Ureter (tissue), 1 donor: ENCODE results near the gene EZH1. TPM values are rescaled to one million over a fixed set of nuclear protein-coding genes. Genes with fewer than 3 reads are reported as not detected.

Experiments used
- DNase-seq: peaks from one replicate; pipeline ENCODE4 v3.0.0-alpha.2; 2020; ENCODE audit warnings: low spot score
- total RNA-seq: library from RNA; stranded (reverse); gene quantifications from one replicate; pipeline ENCODE4 v1.2.4, GENCODE V29; 2023
- donor health status: DM: yes; HTN: yes; CAD: no.

Gene EZH1
- total RNA-seq, result 45.7 TPM

DNA sequence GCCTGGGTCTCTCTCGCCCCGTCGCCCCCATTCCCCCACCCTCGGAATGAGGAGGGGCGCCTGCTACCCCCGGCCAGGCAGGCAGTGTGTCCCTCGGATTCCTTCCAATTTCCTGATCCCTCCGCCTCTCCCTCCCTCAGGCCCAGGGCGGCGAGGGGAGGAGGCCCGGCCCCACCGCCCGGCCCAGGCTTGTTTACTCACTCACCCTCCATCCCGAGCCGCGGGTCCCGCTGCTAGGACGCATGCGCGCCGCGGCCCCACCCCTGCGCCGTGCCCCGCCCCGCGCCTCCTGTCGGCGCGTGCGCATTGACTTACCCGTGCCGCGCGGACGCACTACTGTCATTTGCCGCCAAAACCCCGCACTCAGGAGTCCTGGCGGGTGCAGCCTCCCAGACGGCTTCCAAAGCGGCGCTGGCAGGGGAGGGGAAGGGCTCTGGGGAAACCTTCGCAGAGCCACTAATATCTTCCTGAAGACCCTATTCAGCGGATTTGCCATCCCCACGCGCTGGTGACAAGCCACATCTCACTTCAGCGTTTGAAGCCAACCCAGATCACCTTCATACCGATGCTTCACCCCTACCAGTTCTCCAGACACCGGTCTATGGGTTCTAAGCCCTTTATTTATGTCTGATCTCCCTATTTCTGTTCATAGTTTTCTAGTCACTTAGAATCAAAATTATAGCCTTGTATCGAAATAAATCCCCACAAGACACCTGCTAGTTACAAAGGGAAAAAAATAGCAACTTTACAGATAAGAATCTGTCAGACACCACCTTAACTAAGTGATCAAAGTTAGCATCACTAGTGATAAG lies at the start of gene EZH1:
Gene EZH1, minus strand, starts transcription at position 235 of the 812 bp plus-strand sequence. CDS start 16,099 bp downstream, outside the sequence.
- peak; percentile 90 for DNase-seq

DNA sequence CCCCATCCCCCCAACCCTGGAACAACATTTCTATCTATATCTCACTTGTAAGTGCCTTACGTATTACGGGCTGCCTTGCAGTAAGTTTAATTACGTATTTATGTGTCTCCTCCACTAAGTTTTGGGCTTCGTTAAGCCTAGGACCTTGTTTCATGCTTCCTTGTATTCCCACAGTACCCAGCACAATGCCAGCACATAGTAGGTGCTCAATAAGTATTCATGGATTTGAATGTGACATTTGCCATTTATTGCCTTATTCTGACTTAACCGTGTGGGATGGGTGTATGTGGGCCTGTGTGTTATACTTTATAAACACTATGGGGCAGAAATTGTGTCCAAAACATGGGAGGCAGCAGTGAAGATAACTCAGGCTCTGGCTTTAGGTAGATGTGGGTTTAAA lies 47.7 kb upstream of the EZH1 start:
- no peak for DNase-seq

DNA sequence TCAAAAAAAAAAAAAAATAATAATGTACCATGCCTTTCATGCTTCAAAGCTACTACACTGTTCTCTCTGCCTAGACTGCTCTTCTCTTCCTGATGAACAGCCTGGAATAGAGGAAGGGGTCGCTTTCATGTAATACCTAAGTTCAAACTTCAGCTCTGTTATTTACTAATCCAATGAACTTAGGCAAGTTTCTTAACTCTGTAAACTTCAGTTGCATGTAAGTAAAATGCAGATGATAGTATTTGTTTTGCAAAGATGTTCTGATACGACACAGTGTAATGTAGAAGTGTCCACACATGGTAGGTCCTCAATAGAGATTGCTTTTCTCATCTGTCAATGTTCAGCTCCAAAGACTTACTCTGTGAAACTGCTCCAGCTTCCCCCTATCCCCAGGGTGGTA lies 47.1 kb upstream of the EZH1 start:
- DNase-seq, result no peak

DNA sequence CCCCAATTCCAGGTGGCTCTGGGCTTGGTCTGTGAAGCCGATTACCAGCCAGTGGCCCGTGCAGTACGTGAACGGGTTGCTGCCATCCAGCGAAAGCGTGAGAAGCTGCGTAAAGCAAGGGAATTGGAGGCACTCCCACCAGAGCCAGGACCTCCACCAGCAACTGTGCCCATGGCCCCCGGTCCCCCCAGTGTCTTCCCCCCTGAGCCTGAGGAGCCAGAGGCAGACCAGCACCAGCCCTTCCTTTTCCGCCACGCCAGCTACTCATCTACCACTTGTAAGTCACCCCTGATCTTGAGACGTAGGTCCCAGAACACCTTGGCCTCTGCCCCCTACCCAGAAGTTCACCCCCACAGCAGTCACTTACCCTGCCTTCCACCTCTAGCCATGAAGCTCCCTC lies 42.4 kb upstream of the EZH1 start:
- no peak for DNase-seq

DNA sequence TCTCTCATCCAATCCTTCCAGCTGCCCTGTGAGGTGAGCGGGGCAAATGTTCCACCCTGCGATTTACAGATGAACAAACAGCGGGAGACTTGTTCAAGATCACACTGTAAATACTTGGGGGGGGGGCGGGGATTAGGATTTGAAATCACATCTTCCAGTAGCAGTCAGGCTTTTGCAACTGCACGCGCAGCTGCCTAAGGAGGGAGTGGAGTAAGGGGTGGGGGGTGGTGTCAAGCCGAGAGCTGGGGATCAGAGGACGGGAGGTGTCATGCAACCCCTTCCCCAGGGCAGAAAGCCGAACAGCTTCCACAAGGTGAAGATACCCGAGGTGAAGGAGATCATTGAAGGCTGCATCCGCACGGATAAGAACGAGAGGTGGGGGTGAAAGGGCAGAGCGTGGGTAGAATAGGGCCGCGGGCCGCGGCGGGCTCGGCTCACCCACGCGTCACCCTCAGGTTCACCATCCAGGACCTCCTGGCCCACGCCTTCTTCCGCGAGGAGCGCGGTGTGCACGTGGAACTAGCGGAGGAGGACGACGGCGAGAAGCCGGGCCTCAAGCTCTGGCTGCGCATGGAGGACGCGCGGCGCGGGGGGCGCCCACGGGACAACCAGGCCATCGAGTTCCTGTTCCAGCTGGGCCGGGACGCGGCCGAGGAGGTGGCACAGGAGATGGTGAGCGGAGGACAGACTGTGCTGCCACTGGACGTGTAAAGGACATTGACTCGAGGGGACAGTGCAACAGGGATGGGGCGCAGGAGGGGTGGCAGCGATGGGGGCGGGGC lies 40.2 kb upstream of the EZH1 start:
- no peak for DNase-seq

DNA sequence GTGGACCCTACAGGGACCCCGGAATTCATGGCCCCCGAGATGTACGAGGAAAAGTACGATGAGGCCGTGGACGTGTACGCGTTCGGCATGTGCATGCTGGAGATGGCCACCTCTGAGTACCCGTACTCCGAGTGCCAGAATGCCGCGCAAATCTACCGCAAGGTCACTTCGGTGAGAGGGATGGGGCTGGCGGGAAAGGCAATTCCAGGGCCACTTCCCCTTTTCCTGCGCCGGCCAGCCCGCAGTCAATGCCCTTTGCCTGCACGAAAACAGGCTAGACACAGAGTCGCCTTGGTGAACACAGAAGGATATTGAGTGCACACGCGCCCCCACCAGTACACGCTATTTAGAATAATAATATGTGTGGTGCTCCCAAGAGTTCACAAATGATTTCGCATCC lies 39.6 kb upstream of the EZH1 start:
- DNase-seq, result no peak

DNA sequence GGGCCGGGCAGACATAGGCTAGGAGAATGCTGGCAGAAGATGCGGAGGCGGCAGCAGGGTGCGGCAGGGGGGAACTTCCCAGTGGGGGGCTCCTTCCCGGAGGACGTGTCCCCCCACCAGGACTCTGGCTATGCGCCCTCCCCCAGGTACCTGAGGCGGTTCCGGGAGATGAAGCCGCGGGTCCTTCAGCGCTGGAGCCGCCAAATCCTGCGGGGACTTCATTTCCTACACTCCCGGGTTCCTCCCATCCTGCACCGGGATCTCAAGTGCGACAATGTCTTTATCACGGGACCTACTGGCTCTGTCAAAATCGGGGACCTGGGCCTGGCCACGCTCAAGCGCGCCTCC lies 38.9 kb upstream of the EZH1 start:
- no peak for DNase-seq

DNA sequence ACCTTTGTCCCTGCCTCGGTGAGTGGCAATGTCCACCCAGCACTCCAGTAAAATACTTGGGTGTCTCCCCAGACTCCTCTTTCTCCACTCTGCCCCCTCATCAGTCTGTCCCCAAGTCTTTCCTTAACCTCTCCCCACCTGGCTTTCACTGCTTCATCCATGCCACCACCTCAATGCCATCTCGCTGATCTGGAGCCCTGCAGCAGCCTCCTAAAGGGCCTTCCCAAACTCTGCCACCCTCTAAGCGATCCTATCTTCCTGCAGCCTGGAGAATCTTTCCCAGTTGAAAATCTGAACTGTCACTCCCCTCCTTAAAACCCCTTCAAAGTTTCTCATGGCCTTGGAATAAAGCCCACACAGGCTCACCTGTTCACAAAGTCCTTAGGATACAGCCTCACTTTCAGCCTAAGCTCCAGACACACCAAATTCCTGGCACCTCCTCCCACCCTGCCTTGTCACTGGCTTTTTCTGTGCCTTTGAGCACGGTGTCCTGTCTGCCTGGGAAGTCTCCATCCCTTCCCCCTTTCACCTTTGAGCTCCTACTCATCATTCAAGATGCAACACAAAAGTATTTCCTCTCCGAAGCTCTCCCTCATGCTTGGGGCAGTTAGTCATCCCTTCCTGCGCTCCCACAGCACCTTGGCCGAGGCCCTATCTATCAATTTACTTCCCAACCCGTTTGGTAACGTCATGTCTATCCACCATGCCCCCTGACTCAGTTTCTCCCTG lies 38.4 kb upstream of the EZH1 start:
- no peak for DNase-seq

DNA sequence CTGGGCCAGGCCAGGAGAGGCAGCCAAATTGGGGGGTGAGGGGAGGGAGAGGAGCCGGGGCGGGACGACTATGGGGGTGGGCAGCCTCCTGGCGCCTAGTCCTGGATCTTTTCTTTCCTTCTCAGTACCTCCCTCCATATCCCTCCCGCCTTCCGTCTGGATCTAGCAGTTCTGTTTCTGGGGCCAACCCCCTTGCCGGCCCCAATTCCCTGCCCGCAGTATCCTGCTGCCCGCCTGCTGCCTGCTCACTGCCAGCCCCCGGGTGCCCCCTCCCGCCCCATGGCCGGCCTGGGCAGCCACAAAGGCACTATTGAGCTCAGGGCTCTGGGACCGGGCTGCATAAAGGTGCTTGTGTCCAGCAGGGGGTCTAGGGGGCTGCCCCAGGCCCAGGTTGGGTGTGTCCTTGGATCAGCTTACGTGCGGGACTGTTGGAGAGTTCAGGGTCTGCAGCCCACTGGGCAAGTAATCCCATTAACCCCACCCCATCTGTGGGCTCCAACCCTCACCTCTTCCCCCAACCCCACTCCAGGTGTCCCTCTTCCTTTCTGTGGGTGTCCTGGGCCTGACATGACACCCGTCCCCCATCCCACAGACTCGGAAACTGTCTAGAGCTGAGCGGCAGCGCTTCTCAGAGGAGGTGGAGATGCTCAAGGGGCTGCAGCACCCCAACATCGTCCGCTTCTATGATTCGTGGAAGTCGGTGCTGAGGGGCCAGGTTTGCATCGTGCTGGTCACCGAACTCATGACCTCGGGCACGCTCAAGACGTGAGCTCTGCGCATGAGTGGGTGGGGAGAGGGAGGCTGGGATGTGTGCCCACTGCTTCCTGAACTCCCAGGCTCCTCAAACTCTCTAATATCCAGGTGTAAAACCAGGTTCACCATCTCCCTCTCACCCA lies 37.6 kb upstream of the EZH1 start:
- no peak for DNase-seq

DNA sequence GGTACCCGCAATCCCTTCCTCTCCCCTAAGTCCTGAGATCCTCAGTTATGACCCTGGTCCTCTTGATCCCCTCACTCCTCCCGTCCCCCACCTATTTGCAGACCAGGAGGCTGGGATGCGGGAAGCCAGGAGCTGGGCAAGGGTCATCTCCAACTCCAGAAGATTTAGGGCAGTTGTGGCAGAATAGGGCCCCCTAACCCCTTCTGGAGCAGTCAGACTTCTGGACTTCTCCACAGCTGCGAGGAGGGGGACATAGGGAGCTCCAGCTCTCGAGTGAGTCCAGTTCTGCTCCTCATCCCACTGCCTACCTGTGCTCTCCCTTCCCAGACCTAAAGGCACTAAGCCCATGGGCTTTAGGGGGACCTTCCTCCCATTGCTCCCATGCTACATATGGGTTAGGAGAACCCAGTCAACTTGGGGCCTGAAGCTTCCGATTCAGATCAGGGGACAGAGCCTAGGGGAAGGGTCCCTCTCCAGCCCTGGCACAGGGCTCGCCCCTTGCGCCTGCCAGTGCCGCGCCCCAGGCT lies 36.9 kb upstream of the EZH1 start:
- DNase-seq, result no peak

DNA sequence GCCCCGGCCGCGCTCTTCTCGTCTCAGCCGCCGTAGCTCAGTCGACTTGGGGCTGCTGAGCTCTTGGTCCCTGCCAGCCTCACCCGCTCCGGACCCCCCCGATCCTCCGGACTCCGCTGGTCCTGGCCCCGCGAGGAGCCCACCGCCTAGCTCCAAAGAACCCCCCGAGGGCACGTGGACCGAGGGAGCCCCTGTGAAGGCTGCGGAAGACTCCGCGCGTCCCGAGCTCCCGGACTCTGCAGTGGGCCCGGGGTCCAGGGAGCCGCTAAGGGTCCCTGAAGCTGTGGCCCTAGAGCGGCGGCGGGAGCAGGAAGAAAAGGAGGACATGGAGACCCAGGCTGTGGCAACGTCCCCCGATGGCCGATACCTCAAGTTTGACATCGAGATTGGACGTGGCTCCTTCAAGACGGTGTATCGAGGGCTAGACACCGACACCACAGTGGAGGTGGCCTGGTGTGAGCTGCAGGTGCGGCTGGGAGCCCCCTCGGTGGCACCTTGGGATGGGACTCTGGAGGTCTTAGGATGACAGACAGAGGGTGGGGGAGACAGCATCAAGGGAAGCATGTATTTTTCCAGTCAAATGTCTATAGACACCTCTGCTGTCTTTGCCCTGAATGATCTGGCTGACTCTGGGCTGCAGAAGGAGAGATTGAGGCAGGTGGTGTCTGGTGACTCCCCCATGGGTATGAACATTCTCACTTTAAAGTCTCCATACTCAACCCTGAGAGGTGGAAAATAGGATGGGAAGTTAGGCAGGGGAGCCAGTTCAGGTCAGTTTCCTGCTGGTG lies 36.2 kb upstream of the EZH1 start:
- no peak for DNase-seq

DNA sequence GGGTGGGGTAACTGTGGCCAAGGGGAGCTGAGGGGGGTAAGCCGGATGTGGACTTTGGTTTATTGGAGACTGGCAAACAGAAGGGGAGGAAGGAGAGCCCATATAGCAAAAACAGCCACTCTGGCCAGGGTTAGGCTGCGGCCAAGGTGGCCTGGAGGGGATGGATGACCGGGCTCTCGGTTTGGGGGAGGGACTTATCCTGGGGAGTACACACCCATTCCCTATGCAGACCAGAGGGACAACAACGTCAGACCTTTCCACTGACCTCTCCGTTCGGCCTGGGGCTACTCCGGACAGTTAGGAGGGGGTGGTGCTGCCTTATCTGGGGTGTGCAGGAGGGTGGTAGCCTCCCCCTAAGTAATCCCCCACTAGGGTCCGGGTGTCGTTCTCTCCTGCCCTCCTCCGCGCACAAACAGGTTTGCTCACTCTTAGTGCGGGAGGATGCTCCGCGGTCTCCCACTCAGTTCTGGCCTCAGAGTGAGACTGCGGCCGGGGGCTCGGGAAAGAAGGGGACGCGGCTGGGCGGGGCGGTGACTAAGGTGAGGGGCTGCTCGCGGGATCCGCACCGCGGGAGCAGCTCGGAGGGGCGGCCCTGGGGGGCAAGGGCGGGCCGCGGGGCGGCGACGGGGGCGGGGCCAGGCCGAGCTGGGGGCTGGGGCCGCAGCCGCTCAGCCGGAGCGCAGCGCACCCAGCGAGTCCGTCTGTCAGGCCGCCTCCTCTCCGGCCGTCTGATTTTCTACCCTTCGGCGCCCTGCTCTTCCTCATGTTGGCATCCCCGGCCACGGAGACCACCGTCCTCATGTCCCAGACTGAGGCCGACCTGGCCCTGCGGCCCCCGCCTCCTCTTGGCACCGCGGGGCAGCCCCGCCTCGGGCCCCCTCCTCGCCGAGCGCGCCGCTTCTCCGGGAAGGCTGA lies 35.4 kb upstream of the EZH1 start, which contains the start of gene WNK4:
Gene WNK4, plus strand, starts transcription at position 675 of the 915 bp plus-strand sequence. Its CDS starts 89 bp downstream, at position 764.
- no peak for DNase-seq

DNA sequence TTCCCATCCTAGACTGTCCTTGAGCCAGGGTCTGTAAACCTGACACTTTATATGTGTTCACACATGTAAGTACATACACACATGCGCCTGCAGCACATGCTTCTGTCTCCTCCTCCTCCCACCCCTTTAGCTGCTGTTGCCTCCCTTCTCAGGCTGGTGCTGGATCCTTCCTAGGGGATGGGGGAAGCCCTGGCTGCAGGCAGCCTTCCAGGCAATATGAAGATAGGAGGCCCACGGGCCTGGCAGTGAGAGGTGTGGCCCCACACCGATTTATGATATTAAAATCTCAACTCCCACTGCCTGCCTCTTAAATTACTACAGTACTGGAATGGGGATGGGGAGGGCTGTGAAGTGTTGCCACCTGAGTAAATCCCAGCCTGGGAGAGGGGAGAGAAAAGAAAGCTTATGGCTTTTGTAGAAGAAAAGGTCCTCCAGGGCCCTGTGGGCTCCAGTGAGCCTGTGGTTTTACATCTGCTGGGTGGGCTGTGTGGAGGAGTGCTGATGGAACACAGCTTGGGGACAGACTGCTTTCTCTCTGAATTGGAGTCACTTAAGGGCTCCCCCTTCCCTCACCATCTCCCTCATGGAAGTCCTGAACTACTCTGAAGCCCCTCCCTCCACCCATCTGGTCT lies 34.6 kb upstream of the EZH1 start:
- no peak for DNase-seq

DNA sequence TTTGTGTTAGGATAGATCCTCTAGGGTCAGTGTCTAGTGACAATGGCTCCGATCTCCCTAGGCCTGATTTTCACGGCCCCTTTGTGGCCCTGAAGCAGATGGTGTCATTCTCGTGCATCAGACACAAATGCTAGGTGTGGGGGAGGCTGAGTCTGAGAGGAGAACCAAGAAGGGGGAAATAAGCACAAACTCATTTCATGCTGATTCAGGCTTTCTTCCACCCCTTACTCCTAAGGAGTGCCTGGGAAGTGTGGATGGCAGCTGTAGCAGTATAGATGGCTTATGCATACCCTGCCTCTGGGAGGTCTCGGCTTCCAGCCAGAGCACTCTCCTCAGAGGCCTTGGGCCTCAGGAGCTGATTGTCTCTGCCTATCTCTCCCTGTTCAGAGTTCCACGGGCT lies 33.7 kb upstream of the EZH1 start:
- DNase-seq, result no peak

DNA sequence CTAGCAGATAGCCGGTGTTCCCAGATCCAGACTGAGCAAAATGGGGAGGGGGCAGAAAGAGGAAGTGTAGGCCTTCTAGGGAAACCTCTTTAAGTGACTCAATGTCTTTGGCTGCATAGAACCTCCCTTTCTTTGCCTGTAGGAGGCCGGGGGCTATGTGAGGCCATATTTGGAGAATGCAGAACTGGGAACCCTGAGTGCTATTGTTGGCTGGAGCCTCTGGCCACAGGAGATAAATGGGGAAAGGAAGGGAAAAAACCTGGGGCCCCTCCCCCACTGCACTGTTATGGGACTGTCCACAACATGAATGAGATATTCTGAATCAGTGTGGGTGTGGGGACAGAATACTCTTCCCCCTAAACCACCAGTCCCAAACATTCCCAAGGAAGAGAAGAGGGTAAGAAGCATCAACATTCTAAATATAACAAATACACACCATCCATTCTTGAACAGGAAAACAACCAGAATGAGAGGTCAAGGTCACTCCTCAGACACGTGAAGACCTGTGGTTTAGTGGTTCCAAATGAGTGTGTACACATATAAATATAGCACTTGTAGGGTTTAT lies 30.8 kb upstream of the EZH1 start:
- no peak for DNase-seq

DNA sequence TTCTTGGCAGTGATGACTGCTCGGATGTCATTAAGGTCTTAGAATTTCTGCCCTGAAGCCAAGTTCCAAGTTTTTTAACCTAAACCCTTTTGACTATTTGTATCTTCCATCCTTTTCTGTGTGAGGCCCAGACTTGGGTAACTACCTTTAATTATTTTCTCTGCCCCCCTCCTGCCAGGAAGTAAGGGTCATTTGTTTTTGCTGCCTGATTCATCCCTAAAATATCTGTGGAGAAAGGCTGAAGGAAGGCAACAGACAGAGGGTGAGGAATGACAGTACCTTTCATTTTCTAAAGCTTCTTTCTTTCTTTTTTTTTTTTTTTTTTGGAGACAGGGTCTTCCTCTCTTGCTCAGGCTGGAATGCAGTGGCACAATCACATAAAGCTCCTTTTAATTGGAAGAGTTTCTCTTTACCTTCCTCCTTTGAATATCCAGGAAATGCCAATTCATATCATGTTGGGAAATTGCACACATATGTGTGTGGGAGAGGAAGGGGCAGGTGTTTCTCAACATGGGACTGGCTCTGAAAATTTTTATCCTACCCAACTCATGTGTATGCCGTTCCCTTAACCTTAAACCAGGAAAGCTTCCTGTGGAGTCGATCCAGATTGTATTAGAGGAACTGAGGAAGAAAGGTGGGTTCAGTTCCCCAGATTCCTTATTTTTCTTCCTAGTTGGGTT lies 29.4 kb upstream of the EZH1 start:
- no peak for DNase-seq

DNA sequence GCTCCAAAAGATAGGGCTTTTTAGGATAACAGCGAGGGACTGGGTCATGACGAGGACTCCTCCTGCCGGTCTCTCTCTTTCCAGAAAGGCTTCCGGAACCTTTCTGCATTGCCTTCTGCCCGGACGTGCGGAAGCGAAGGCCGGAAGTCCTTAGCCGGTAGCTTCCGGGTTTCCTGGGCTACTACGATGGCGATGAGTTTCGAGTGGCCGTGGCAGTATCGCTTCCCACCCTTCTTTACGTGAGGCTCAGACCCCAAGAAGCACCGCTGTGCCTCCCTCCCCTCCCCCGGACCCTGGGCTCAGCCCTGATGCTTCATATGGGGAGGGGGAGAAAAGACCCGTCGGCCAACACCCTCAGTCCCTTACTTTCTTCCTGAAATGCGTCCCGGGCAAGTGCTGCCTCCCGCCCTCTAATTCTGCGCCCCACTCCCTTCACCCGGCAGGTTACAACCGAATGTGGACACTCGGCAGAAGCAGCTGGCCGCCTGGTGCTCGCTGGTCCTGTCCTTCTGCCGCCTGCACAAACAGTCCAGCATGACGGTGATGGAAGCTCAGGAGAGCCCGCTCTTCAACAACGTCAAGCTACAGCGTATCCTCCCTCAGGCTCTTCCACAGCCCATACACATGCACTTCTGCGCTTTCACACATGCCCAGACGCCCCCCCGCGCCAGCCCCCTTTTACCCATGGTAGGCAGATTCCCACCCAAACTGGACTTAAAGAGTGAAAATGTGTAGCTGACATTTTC lies 28.6 kb upstream of the EZH1 start, which contains the start of gene VPS25:
Gene VPS25, plus strand, starts transcription at position 160 of the 746 bp plus-strand sequence. Its CDS starts 27 bp downstream, at position 187.
- peak; percentile 81 for DNase-seq
